Osteoblast (primary cell): ENCODE measurements around the gene MCTS1. TPM values are rescaled to one million over a fixed set of nuclear protein-coding genes. Genes with fewer than 3 reads are reported as not detected.

ENCODE experiments used
- DNase-seq: peaks from one replicate; pipeline ENCODE4 v3.0.0; 2011; ENCODE audit warnings: low spot score, mixed read lengths; ENCODE audit not compliant: insufficient read length; ENCODE audit errors: missing footprints
- H2AFZ ChIP-seq: 2 replicates; pipeline ENCODE4 v1.6.0; 2011; ENCODE audit warnings: mild to moderate bottlenecking, low read length
- H3K27ac ChIP-seq: 2 replicates; pipeline ENCODE4 v1.5.1; 2011; ENCODE audit warnings: mild to moderate bottlenecking, low read depth, low read length, moderate library complexity
- H3K27me3 ChIP-seq: 2 replicates; pipeline ENCODE4 v1.6.0; 2012; ENCODE audit warnings: mild to moderate bottlenecking, control low read depth, inconsistent platforms, low read length, moderate library complexity; ENCODE audit not compliant: insufficient read depth
- H3K36me3 ChIP-seq: 2 replicates; pipeline ENCODE4 v1.5.1; 2011; ENCODE audit warnings: mild to moderate bottlenecking, low read length, control low read depth, moderate library complexity; ENCODE audit not compliant: insufficient read depth
- H3K4me1 ChIP-seq: 2 replicates; pipeline ENCODE4 v1.5.1; 2011; ENCODE audit warnings: mild to moderate bottlenecking, low read length, control low read depth, moderate library complexity; ENCODE audit not compliant: insufficient read depth
- H3K4me2 ChIP-seq: 2 replicates; pipeline ENCODE4 v1.6.0; 2011; ENCODE audit warnings: mild to moderate bottlenecking, low read length; ENCODE audit not compliant: insufficient read depth
- H3K4me3 ChIP-seq: fragments of 200-600 bp; sonication (generic); 3 replicates; pipeline ENCODE4 v1.5.1; 2012; ENCODE audit warnings: mild to moderate bottlenecking, low read length, inconsistent platforms; ENCODE audit not compliant: insufficient read depth
- H3K79me2 ChIP-seq: 2 replicates; pipeline ENCODE4 v1.6.0; 2012; ENCODE audit warnings: mild to moderate bottlenecking, low read length, control low read depth, inconsistent platforms; ENCODE audit not compliant: insufficient read depth
- H3K9me3 ChIP-seq: 2 replicates; pipeline ENCODE4 v1.5.1; 2011; ENCODE audit warnings: low read depth, low read length, control low read depth
- H4K20me1 ChIP-seq: 2 replicates; pipeline ENCODE4 v1.6.0; 2012; ENCODE audit warnings: mild to moderate bottlenecking, low read length, control low read depth; ENCODE audit not compliant: insufficient read depth
- CTCF ChIP-seq: IDR thresholded peaks from 2 replicates; pipeline ENCODE4 v1.5.1; 2011; ENCODE audit warnings: mild to moderate bottlenecking, low read depth, low read length, moderate library complexity; ENCODE audit errors: extremely low read depth
- total RNA-seq: library from RNA; depleted of rRNA; stranded (reverse); fragments of >200 nt; gene quantifications from 2 replicates; pipeline ENCODE4 v1.2.3, GENCODE V29; 2012

The MCTS1 gene
- total RNA-seq, 1 donor: 29.3 TPM

- Histone ChIP-seq H3K36me3 (no peaks in the 10 kb centered on the region), H3K79me2 (peaks cover 6% of the 10 kb centered on the region), H3K4me1 (no peaks in the 10 kb centered on the region), H3K27ac (no peak overlapping the region), H3K9me3 (no peaks in the 10 kb centered on the region), H3K4me3 (no peak overlapping the region), H3K4me2 (no peak overlapping the region), H3K27me3 (no peaks in the 10 kb centered on the region), H4K20me1 (no peaks in the 10 kb centered on the region), H2AFZ (no peak overlapping the region)
- DNase-seq: no peak
- no peak for TF ChIP-seq CTCF
Measured at GRCh38 chrX:120564925-120565324, 39.0 kb upstream of the MCTS1 start.

GRCh38 chrX:120566817-120567216 lies 37.1 kb upstream of the MCTS1 start:
- H2AFZ ChIP-seq: no peak overlapping the region
- H3K4me3 ChIP-seq: no peak overlapping the region
- DNase-seq: no peak
- H4K20me1 ChIP-seq: no peaks in the 10 kb centered on the region
- no peak for TF ChIP-seq CTCF
- H3K4me1 ChIP-seq: no peaks in the 10 kb centered on the region
- no peaks in the 10 kb centered on the region for H3K36me3 ChIP-seq
- H3K79me2 ChIP-seq: no peaks in the 10 kb centered on the region
- H3K4me2 ChIP-seq: no peak overlapping the region
- H3K9me3 ChIP-seq: no peaks in the 10 kb centered on the region
- H3K27ac ChIP-seq: no peak overlapping the region
- H3K27me3 ChIP-seq: no peaks in the 10 kb centered on the region

GRCh38 chrX:120568035-120568434 lies 35.9 kb upstream of the MCTS1 start:
- no peak overlapping the region for H3K4me3 ChIP-seq
- no peak overlapping the region for H2AFZ ChIP-seq
- no peaks in the 10 kb centered on the region for H4K20me1 ChIP-seq
- no peaks in the 10 kb centered on the region for H3K4me1 ChIP-seq
- H3K27me3 ChIP-seq: no peaks in the 10 kb centered on the region
- H3K79me2 ChIP-seq: no peaks in the 10 kb centered on the region
- no peak overlapping the region for H3K4me2 ChIP-seq
- no peak for DNase-seq
- no peak for TF ChIP-seq CTCF
- H3K27ac ChIP-seq: no peak overlapping the region
- no peaks in the 10 kb centered on the region for H3K9me3 ChIP-seq
- H3K36me3 ChIP-seq: no peaks in the 10 kb centered on the region

GRCh38 chrX:120568609-120569008 lies 35.3 kb upstream of the MCTS1 start:
- Histone ChIP-seq H3K4me1 (no peaks in the 10 kb centered on the region), H3K4me2 (no peak overlapping the region), H3K79me2 (no peaks in the 10 kb centered on the region), H3K9me3 (no peaks in the 10 kb centered on the region), H4K20me1 (no peaks in the 10 kb centered on the region), H3K27ac (no peak overlapping the region), H3K36me3 (no peaks in the 10 kb centered on the region), H3K4me3 (no peak overlapping the region), H2AFZ (no peak overlapping the region), H3K27me3 (no peaks in the 10 kb centered on the region)
- TF ChIP-seq CTCF: no peak
- no peak for DNase-seq
